Subcutaneous abdominal adipose tissue (tissue), 5 donors: ENCODE results near the gene CGREF1.

Experiments used
- H3K27ac ChIP-seq: one replicate; pipeline ENCODE4 v1.7.0; 2013; ENCODE audit warnings: low read depth, mild to moderate bottlenecking, inconsistent platforms, low read length, moderate library complexity
- H3K27me3 ChIP-seq, 5 donors: one replicate each; pipeline ENCODE4 v1.7.0; 2013; ENCODE audit warnings: low read length in 5 of 5, inconsistent platforms in 1 of 5; ENCODE audit not compliant: control insufficient read depth in 5 of 5, insufficient read depth in 4 of 5
- H3K36me3 ChIP-seq, 5 donors: one replicate each; pipeline ENCODE4 v1.7.0; 2013; ENCODE audit warnings: low read length in 5 of 5; ENCODE audit not compliant: control insufficient read depth in 5 of 5, insufficient read depth in 5 of 5
- H3K4me1 ChIP-seq, 5 donors: one replicate each; pipeline ENCODE4 v1.7.0; 2013; ENCODE audit warnings: low read length in 5 of 5, mild to moderate bottlenecking in 3 of 5, moderate library complexity in 1 of 5; ENCODE audit not compliant: control insufficient read depth in 5 of 5, insufficient read depth in 5 of 5
- H3K4me3 ChIP-seq, 5 donors: one replicate each; pipeline ENCODE4 v1.7.0; 2013; ENCODE audit warnings: low read length in 5 of 5, low read depth in 1 of 5
- H3K9ac ChIP-seq, 5 donors: one replicate each; pipeline ENCODE4 v1.7.0; 2013; ENCODE audit warnings: low read length in 5 of 5, mild to moderate bottlenecking in 4 of 5, moderate library complexity in 3 of 5
- H3K9me3 ChIP-seq, 5 donors: one replicate each; pipeline ENCODE4 v1.7.0; 2013; ENCODE audit warnings: low read length in 5 of 5; ENCODE audit not compliant: control insufficient read depth in 5 of 5
- donor health status: healthy.
- donor health status: healthy.
- donor health status: healthy.
- donor health status: healthy.
- donor health status: healthy.

Gene CGREF1

GRCh38 chr2:27118525-27119329 lies at the start of gene CGREF1:
Gene CGREF1, minus strand, starts transcription at chr2:27119128. Its CDS starts 14,762 bp downstream, at chr2:27104366.
- Histone ChIP-seq H3K27ac (no peak within 1 kb of the TSS), H3K9ac (peak within 1 kb of the TSS in 2 of 5 donors; percentile 11 to 44), H3K4me3 (peak within 1 kb of the TSS; percentile 58 to 72 (median 62))

GRCh38 chr2:27164960-27165763 lies 46.2 kb upstream of the CGREF1 start:
- H3K9ac ChIP-seq, result no peak overlapping the region

More at GRCh38 chr2:27118525-27119329, at the start of gene CGREF1:
- H3K27me3 ChIP-seq, result peaks cover 0 to 16% (median 9%) of the 10 kb centered on the region in 5 donors
- H3K36me3 ChIP-seq, result no peaks in the 10 kb centered on the region
- no peaks in the 10 kb centered on the region for H3K9me3 ChIP-seq
- H3K4me1 ChIP-seq, result peaks cover 4 to 25% (median 24%) of the 10 kb centered on the region in 5 donors

GRCh38 chr2:27162151-27163121 lies 43.5 kb upstream of the CGREF1 start:
- H3K4me3 ChIP-seq, result no peak overlapping the region
- H3K36me3 ChIP-seq, result no peaks in the 10 kb centered on the region
- H3K9me3 ChIP-seq, result no peaks in the 10 kb centered on the region
- no peak overlapping the region for H3K9ac ChIP-seq
- H3K27ac ChIP-seq, result no peak overlapping the region
- no peaks in the 10 kb centered on the region for H3K4me1 ChIP-seq
- H3K27me3 ChIP-seq, result no peaks in the 10 kb centered on the region

More at GRCh38 chr2:27164960-27165763, 46.2 kb upstream of the CGREF1 start:
- Histone ChIP-seq H3K27me3 (no peaks in the 10 kb centered on the region), H3K4me3 (no peak overlapping the region), H3K36me3 (no peaks in the 10 kb centered on the region), H3K27ac (no peak overlapping the region), H3K9me3 (no peaks in the 10 kb centered on the region), H3K4me1 (peaks cover 0 to 6% (median 3%) of the 10 kb centered on the region in 5 donors)

- Histone ChIP-seq H3K27ac (no peak overlapping the region), H3K9me3 (no peaks in the 10 kb centered on the region), H3K4me3 (no peak overlapping the region), H3K9ac (no peak overlapping the region), H3K27me3 (no peaks in the 10 kb centered on the region), H3K4me1 (no peaks in the 10 kb centered on the region), H3K36me3 (no peaks in the 10 kb centered on the region)
Observed at GRCh38 chr2:27160191-27160590, 41.3 kb upstream of the CGREF1 start.

- Histone ChIP-seq H3K27me3 (no peaks in the 10 kb centered on the region), H3K9me3 (no peaks in the 10 kb centered on the region), H3K9ac (no peak overlapping the region), H3K36me3 (no peaks in the 10 kb centered on the region), H3K4me3 (no peak overlapping the region), H3K4me1 (peaks cover 0 to 2% (median 0%) of the 10 kb centered on the region in 5 donors), H3K27ac (no peak overlapping the region)
Observed at GRCh38 chr2:27159271-27159670, 40.3 kb upstream of the CGREF1 start.

- H3K27ac ChIP-seq, result no peak overlapping the region
- H3K4me1 ChIP-seq, result peaks cover 0 to 2% (median 0%) of the 10 kb centered on the region in 5 donors
- H3K36me3 ChIP-seq, result no peaks in the 10 kb centered on the region
- no peak overlapping the region for H3K9ac ChIP-seq
- no peaks in the 10 kb centered on the region for H3K27me3 ChIP-seq
- H3K9me3 ChIP-seq, result no peaks in the 10 kb centered on the region
- no peak overlapping the region for H3K4me3 ChIP-seq
Observed at GRCh38 chr2:27158468-27158867, 39.5 kb upstream of the CGREF1 start.

GRCh38 chr2:27155069-27155520 lies 36.2 kb upstream of the CGREF1 start:
- H3K9ac ChIP-seq, result no peak overlapping the region
- H3K27ac ChIP-seq, result no peak overlapping the region
- no peak overlapping the region for H3K4me3 ChIP-seq
- H3K27me3 ChIP-seq, result no peaks in the 10 kb centered on the region
- no peaks in the 10 kb centered on the region for H3K36me3 ChIP-seq
- H3K9me3 ChIP-seq, result no peaks in the 10 kb centered on the region
- H3K4me1 ChIP-seq, result peaks cover 0 to 2% (median 0%) of the 10 kb centered on the region in 5 donors

GRCh38 chr2:27154488-27154887 lies 35.6 kb upstream of the CGREF1 start:
- Histone ChIP-seq H3K9me3 (no peaks in the 10 kb centered on the region), H3K36me3 (no peaks in the 10 kb centered on the region), H3K4me1 (peaks cover 0 to 2% (median 0%) of the 10 kb centered on the region in 5 donors), H3K9ac (no peak overlapping the region), H3K4me3 (no peak overlapping the region), H3K27me3 (peaks cover 0 to 4% (median 0%) of the 10 kb centered on the region in 5 donors), H3K27ac (no peak overlapping the region)

GRCh38 chr2:27152796-27153464 lies 34.0 kb upstream of the CGREF1 start:
- Histone ChIP-seq H3K27me3 (peaks cover 0 to 5% (median 0%) of the 10 kb centered on the region in 5 donors), H3K36me3 (no peaks in the 10 kb centered on the region), H3K9ac (no peak overlapping the region), H3K9me3 (no peaks in the 10 kb centered on the region), H3K27ac (no peak overlapping the region), H3K4me3 (no peak overlapping the region), H3K4me1 (peaks cover 0 to 11% (median 6%) of the 10 kb centered on the region in 5 donors)
